Muscle layer of colon (tissue), 2 donors: ENCODE data around the gene LILRB3.

Source experiments
- H3K27ac ChIP-seq: one replicate; pipeline ENCODE4 v1.7.0; 2013; ENCODE audit warnings: low read depth, mild to moderate bottlenecking, low read length, moderate library complexity
- H3K27me3 ChIP-seq, 2 donors: one replicate each; pipeline ENCODE4 v1.7.0; 2013; ENCODE audit warnings: low read length in 2 of 2, mild to moderate bottlenecking in 2 of 2; ENCODE audit not compliant: insufficient read depth in 2 of 2, control insufficient read depth in 1 of 2
- H3K36me3 ChIP-seq: one replicate; pipeline ENCODE4 v1.7.0; 2013; ENCODE audit warnings: mild to moderate bottlenecking, low read length; ENCODE audit not compliant: insufficient read depth
- H3K4me1 ChIP-seq: one replicate; pipeline ENCODE4 v1.7.0; 2013; ENCODE audit warnings: mild to moderate bottlenecking, low read length; ENCODE audit not compliant: insufficient read depth
- H3K4me3 ChIP-seq, 2 donors: one replicate each; pipeline ENCODE4 v1.7.0; 2013; ENCODE audit warnings: low read length in 2 of 2, low read depth in 1 of 2, mild to moderate bottlenecking in 1 of 2, moderate library complexity in 1 of 2
- H3K9ac ChIP-seq: one replicate; pipeline ENCODE4 v1.7.0; 2013; ENCODE audit warnings: low read length
- H3K9me3 ChIP-seq: one replicate; pipeline ENCODE4 v1.7.0; 2013; ENCODE audit warnings: mild to moderate bottlenecking, low read length
- donor health status: abdominal sarcoma.
- donor health status: Adenocarcinoma of cecum.

LILRB3 gene

GRCh38 chr19:54169149-54169740 is 53.6 kb downstream of the LILRB3 start:
- no peak overlapping the region for H3K9ac ChIP-seq
- H3K4me1 ChIP-seq, result peaks cover 10% of the 10 kb centered on the region
- no peak overlapping the region for H3K4me3 ChIP-seq
- no peaks in the 10 kb centered on the region for H3K36me3 ChIP-seq
- no peaks in the 10 kb centered on the region for H3K9me3 ChIP-seq
- peaks cover 0 to 48% of the 10 kb centered on the region in 2 donors for H3K27me3 ChIP-seq
- H3K27ac ChIP-seq, result no peak overlapping the region

DNA sequence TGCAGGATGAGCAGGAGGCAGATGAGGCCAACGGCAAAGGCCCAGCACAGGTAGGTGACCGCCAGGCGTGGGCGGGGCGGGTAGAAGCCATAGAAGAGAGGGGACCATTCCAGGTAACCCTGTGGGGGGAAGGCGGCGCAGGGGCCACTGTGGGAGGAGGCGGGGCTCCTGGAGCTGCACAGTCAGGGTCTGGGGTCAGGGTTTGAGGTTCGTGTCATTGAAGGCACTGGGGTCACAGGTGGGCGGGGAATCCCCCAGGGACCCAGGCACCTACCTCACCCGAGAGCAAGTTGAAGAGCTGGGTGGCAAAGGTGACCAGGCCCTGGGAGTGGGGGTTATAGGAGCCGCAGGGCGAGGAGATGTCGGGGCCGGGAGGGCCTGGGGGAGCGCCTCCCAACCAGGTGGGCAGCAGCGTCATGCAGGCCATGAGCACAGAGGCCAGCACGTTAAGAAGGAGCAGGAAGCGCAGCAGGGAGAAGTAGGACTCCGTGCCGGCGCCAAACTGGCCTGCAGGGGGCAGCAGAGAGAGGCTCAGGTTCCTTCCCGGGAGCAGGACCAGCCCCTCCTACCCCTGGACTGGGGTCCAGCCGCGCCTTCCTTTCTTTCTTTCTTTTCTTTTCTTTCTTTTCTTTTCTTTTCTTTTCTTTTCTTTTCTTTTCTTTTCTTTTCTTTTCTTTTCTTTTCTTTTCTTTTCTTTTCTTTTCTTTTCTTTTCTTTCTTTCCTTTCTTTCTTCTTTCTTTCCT is 54.5 kb downstream of the LILRB3 start:
- Histone ChIP-seq H3K4me3 (no peak overlapping the region), H3K36me3 (no peaks in the 10 kb centered on the region), H3K9me3 (no peaks in the 10 kb centered on the region), H3K27me3 (peaks cover 0 to 39% of the 10 kb centered on the region in 2 donors), H3K27ac (no peak overlapping the region), H3K4me1 (peaks cover 11% of the 10 kb centered on the region), H3K9ac (no peak overlapping the region)
